ENCODE results near the gene GARIN5A.
A peak's percentile ranks its signal among the peaks of the same experiment; 100 is the strongest.

DNA sequence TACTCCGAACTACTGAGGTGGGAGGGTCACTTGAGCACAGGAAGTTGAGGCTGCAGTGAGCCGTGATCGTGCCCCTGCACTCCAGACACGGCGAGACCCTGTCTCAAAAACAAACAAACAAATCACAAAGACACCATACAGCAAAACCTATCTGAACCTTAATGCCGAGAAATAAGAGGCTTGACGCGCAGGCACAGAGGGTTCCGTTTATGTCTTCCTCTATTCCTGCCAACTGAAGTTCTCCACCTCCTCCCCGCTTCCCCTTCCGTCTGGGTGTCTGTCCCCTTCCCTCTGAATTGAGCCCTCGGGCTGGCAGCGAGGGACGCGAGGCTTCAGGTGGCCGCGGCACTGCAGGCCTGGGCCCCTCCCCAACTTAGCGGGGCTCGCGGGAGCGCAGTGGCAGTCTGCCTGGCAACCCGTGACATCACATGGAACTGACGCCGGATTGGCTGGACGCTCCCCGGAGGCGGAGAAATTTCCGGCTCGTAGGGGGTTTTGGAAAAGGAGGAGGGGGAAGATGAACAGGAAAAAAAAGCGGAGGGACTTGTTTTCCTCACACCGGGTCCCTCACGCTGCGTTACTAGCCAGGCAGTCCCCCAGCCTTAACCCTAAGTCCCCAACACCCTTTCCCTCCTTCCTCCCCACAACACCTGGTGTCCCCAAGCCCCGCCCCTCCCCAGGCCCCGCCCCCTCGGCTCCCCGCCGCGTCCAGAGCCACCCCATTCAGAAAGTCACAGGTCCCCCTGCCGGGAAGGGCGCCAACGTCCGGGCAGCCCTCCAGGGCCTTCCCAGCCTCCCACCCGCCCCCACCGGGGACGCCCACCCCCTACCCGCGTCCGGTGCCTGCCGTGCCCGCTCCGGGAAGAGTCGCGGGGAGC, 45.1 kb downstream of the GARIN5A start:
- TF ChIP-seq POLR2AphosphoS5 (IDR thresholded peaks at IDR 0.05) (peak; percentile 55), POLR2A (IDR thresholded peaks at IDR 0.05) (peak; percentile 52)
- TF ChIP-seq, protein P1, sequence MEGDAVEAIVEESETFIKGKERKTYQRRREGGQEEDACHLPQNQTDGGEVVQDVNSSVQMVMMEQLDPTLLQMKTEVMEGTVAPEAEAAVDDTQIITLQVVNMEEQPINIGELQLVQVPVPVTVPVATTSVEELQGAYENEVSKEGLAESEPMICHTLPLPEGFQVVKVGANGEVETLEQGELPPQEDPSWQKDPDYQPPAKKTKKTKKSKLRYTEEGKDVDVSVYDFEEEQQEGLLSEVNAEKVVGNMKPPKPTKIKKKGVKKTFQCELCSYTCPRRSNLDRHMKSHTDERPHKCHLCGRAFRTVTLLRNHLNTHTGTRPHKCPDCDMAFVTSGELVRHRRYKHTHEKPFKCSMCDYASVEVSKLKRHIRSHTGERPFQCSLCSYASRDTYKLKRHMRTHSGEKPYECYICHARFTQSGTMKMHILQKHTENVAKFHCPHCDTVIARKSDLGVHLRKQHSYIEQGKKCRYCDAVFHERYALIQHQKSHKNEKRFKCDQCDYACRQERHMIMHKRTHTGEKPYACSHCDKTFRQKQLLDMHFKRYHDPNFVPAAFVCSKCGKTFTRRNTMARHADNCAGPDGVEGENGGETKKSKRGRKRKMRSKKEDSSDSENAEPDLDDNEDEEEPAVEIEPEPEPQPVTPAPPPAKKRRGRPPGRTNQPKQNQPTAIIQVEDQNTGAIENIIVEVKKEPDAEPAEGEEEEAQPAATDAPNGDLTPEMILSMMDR (IDR thresholded peaks at IDR 0.05) = no peak
